PFSK-1 (cell line): ENCODE measurements around the gene ERN1.

Source experiments
- FOXP2 ChIP-seq: optimal IDR thresholded peaks from 2 replicates; pipeline ENCODE3; 2011; ENCODE audit warnings: borderline replicate concordance, control low read depth, inconsistent platforms; ENCODE audit not compliant: insufficient read depth; ENCODE audit errors: extremely low read length, extremely low read depth
- POLR2AphosphoS5 ChIP-seq: IDR thresholded peaks from 2 replicates; pipeline ENCODE4 v1.6.1; 2012; ENCODE audit warnings: low read depth, mild to moderate bottlenecking, control low read depth, low read length, moderate library complexity
- SIN3A ChIP-seq: IDR thresholded peaks from 2 replicates; pipeline ENCODE4 v1.6.1; 2012; ENCODE audit warnings: mild to moderate bottlenecking, low read length, moderate library complexity, borderline replicate concordance; ENCODE audit not compliant: insufficient read depth
- TAF1 ChIP-seq: IDR thresholded peaks from 2 replicates; pipeline ENCODE4 v1.6.1; 2012; ENCODE audit warnings: low read length, control low read depth, borderline replicate concordance; ENCODE audit not compliant: insufficient read depth
- TF ChIP-seq, protein P1 (sequence below), 2 experiments: IDR thresholded peaks; 2 replicates each; pipeline versions ENCODE4 v1.6.1 to v1.8.0; 2011 to 2012; ENCODE audit warnings: low read depth in 2 of 2, low read length in 2 of 2, control low read depth in 1 of 2, inconsistent platforms in 1 of 2, mild to moderate bottlenecking in 1 of 2, moderate library complexity in 1 of 2; ENCODE audit not compliant: insufficient read depth in 1 of 2

Gene ERN1

DNA sequence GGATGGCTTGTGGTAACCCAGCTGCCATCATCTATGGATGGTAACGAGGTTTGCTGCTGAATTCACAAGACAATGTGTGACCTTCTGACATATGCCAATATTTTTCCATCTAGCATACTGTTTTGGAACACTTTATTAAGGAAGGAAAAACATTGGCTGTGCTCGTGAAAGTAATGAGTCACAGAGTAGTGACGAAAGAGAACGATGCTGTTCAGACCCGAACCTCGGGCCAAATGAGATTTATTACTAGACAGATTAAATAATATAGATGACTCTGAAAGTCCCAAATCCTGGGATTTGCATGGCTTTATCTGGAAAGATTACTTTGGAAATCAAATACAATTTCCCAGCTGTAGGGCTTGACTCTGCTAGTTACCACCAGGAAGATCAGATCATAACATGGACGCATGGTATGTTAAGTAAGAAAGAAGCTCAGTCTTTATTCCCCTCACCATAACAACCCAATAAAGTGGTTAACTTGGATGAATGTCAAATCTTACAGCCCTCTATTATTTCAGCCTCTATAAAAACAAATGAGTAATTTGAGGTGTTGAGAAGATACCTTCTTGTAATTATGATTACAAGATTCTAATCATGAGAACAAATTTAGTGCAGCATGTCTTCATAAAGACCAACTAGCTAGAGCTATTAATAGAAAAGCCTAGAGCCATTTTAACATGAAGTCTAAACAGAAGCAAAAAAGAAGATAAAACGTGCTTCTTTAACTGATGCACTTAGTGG is 32.6 kb downstream of the ERN1 start:
- no peak for TF ChIP-seq TAF1
- TF ChIP-seq, protein P1, sequence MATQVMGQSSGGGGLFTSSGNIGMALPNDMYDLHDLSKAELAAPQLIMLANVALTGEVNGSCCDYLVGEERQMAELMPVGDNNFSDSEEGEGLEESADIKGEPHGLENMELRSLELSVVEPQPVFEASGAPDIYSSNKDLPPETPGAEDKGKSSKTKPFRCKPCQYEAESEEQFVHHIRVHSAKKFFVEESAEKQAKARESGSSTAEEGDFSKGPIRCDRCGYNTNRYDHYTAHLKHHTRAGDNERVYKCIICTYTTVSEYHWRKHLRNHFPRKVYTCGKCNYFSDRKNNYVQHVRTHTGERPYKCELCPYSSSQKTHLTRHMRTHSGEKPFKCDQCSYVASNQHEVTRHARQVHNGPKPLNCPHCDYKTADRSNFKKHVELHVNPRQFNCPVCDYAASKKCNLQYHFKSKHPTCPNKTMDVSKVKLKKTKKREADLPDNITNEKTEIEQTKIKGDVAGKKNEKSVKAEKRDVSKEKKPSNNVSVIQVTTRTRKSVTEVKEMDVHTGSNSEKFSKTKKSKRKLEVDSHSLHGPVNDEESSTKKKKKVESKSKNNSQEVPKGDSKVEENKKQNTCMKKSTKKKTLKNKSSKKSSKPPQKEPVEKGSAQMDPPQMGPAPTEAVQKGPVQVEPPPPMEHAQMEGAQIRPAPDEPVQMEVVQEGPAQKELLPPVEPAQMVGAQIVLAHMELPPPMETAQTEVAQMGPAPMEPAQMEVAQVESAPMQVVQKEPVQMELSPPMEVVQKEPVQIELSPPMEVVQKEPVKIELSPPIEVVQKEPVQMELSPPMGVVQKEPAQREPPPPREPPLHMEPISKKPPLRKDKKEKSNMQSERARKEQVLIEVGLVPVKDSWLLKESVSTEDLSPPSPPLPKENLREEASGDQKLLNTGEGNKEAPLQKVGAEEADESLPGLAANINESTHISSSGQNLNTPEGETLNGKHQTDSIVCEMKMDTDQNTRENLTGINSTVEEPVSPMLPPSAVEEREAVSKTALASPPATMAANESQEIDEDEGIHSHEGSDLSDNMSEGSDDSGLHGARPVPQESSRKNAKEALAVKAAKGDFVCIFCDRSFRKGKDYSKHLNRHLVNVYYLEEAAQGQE (IDR thresholded peaks at IDR 0.05; ENCODE audit: insufficient read depth in 1 of 2, low read depth in 2 of 2, low read length in 2 of 2), result no peak
- TF ChIP-seq SIN3A, result no peak
- no peak for TF ChIP-seq POLR2AphosphoS5
- TF ChIP-seq FOXP2, result no peak

DNA sequence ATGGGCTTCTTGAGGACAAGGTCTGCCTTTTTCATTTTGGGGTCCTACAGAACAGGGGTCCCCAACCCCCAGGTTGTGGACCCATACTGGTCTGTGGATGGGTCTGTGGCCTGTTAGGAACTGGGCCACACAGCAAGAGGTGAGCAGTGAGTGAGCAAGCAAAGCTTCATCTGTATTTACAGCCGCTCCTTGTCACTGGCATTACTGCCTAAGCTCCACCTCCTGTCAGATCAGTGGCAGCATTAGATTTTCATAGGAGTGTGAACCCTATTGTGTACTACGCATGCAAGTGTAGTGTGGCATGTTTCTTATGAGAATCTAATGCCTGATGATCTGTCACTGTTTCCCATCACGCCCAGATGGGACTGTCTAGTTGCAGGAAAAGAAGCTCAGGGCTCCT is 33.9 kb downstream of the ERN1 start:
- TF ChIP-seq SIN3A, result no peak

- TF ChIP-seq, protein P1 (IDR thresholded peaks at IDR 0.05; ENCODE audit: insufficient read depth in 1 of 2, low read depth in 2 of 2, low read length in 2 of 2), result no peak
- TF ChIP-seq POLR2AphosphoS5 (no peak), TAF1 (no peak), FOXP2 (no peak), SIN3A (no peak)
Measured at GRCh38 chr17:64095144-64095882, 34.6 kb downstream of the ERN1 start.

DNA sequence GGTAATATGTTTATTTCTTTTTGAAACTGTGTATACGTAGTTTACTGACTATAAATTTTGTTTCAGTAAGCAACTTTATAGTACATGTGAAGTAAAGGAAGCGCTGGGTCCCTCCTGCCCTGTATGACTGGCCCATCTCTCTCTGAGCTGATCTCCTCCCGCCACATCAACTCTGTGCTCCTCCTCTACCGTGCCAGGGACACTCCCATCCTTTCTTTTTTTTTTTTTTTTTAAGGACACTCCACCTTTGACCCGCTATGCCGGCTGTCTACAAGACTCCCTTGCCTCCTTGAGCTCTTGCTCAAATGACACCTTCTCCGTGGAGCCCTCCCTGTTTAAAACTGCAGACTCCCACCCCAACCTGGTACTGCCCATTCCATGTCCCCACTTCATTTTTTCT is 35.5 kb downstream of the ERN1 start:
- TF ChIP-seq TAF1, result no peak
- TF ChIP-seq, protein P1 (IDR thresholded peaks at IDR 0.05; ENCODE audit: insufficient read depth in 1 of 2, low read depth in 2 of 2, low read length in 2 of 2), result no peak
- no peak for TF ChIP-seq SIN3A
- no peak for TF ChIP-seq FOXP2
- no peak for TF ChIP-seq POLR2AphosphoS5

DNA sequence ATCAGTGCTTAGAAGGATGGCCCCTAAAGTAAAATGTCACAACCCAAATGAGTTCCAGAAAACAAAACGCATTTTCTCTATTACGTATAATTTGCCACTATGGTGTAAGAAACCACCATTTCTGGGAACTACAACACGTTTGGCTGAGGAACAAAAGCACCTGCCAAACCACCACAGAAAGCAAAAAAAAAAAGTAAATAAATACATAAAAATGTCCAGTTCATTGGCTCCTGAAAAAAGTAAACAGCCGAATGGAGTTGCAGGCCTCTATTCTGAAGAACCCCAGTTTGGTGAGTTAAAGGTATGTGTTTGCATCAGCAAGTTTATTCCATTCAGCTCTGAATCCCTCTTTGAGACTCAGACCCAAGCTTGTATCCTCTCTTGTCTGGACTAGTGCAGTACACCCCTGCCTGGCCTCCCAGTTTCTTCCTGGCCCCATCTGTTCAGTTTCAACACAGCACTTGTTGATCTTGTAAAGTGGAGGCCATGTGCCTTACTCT is 36.9 kb downstream of the ERN1 start:
- no peak for TF ChIP-seq POLR2AphosphoS5
- TF ChIP-seq, protein P1 (IDR thresholded peaks at IDR 0.05; ENCODE audit: insufficient read depth in 1 of 2, low read depth in 2 of 2, low read length in 2 of 2), result no peak
- no peak for TF ChIP-seq SIN3A
- no peak for TF ChIP-seq TAF1
- no peak for TF ChIP-seq FOXP2
